GM18951 (cell line): ENCODE data around the gene VWA5B2.

Experiments
- POLR2A ChIP-seq: IDR thresholded peaks from 4 replicates; pipeline ENCODE4 v1.6.1; 2011; ENCODE audit warnings: mild to moderate bottlenecking; ENCODE audit not compliant: insufficient read length, insufficient read depth; ENCODE audit errors: extremely low read depth
- in situ Hi-C: fragments of 300-500 bp; cut with MboI; formaldehyde crosslinking; loops from one replicate; pipeline ENCODE4 v1.12.0; 2022; ENCODE audit warnings: low sequenced_read_pairs, mixed read lengths, inconsistent platforms; ENCODE audit not compliant: unreplicated experiment

Gene VWA5B2

DNA sequence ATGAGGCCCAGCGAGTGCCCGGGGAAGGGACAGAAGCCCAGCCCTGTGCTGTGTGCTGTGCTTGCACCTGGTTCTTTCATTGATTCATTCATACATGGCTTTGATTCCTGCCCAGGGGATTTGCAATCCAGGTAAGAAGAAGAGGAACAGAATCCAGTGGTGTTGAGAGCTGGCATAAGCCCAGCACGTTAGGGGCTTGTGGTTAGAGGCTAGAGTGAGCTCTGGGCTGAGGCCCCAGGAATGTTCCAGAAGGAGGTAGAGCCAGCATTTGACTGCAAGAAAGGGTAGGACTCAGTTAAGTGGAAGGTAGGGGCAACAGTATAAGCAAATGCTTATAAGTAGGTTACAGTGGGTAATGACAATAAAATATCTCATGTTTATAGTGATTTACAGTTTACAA is 2.3 kb downstream of the VWA5B2 start:
- in situ Hi-C loops, result no loop called here
- TF ChIP-seq POLR2A, result no peak

DNA sequence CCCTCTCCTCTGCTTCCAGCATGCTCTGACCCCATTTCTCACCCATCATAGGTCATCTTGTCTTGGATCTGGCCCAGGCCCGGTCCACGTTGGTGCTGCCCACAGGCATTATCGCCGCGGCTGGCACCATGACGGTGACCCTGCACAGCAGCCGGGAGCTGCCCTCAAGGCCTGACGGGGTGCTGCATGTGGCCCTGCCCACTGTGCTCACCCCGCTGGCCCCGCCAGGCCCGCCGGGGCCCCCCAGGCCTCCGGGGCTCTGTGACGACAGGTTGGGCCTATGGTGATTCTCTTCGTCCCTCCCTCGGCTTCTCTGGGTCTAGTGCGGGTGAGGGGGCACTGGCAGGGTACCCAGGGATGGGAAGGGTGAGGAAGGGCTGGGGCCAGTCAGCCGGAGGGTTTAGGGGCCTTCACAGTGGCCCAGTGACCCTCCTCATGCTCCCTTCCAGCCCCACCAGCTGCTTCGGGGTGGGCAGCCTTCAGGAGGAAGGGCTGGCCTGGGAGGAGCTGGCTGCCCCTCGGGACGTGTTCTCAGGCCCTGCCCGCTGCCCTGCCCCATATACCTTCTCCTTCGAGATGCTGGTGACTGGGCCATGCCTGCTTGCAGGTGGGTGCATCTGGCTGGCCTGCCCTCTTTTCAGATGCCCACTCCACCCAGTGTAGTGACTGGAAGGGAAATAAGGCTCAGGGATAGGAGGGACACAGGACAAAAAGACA is 3.9 kb downstream of the VWA5B2 start:
- in situ Hi-C loops, result no loop called here
- TF ChIP-seq POLR2A, result no peak

DNA sequence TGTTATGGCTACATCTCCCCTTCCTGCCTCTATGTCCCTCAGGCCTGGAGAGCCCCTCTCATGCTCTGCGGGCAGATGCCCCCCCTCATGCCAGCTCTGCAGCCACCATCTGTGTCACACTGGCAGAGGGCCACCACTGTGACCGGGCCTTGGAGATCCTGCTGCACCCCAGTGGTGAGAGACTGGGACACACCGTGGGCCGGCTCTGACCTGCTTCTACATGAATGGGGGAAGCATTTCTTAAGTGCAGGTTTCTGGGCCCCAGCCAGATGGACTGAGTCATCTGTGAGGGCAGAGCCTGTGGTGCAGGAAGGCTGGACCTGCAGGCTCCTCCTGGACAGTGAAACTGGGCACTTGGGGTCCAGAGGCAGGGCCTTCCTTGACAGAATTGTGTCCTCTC is 4.8 kb downstream of the VWA5B2 start:
- in situ Hi-C loops, result no loop called here
- TF ChIP-seq POLR2A, result no peak

DNA sequence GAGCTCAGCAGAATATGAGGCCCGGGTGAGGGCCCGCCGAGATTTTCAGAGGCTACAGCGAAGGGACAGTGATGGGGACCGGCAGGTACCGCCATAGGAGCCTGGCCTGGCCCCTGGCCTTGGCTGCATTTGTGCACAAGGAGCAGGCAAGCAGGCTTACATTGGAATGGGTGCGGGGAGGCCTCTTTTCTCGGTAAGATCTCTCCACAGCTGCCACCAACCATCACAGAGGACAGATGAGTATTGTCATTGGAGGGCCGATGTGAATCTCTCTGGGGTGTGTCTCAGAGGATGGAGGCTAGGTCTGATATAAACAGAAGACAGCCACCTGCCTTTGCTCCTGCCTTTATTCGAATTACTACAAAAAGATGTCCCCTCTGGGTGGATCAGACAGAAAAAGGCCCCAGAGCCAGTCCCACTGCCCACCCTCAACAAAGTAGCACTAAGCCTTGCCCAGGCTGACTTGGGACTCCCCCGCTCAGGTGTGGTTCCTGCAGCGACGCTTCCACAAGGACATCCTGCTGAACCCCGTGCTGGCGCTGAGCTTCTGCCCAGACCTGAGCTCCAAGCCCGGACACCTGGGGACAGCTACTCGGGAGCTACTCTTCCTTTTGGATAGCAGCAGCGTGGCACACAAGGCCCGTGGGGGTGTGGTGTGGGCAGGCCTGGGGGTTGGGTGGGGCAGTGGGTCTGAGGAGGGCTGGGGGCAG is 5.4 kb downstream of the VWA5B2 start:
- no peak for TF ChIP-seq POLR2A
- in situ Hi-C loops, result no loop called here

DNA sequence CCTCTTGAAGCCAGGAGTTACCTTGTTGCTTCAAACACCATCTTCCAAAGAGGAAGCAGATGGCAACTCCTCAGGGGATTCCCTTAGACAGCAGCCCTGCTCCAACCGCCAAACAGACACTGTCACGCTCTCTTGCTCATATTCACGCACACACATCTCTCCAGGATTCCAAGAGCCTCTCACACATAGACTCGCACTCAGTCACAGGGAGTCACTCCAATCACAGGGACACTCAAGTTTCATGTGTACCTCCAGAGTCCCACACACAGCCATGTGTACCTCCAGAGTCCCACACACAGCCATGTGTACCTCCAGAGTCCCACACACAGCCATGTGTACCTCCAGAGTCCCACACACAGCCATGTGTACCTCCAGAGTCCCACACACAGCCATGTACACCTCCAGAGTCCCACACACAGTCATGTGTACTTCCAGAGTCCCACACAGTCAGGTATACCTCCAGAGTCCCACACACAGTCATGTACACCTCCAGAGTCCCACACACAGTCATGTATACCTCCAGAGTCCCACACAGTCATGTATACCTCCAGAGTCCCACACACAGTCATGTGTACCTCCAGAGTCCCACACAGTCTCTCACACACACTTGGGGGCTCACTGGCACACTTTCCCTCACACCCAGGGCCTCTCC is 6.1 kb downstream of the VWA5B2 start:
- in situ Hi-C loops, result no loop called here
- TF ChIP-seq POLR2A, result no peak

DNA sequence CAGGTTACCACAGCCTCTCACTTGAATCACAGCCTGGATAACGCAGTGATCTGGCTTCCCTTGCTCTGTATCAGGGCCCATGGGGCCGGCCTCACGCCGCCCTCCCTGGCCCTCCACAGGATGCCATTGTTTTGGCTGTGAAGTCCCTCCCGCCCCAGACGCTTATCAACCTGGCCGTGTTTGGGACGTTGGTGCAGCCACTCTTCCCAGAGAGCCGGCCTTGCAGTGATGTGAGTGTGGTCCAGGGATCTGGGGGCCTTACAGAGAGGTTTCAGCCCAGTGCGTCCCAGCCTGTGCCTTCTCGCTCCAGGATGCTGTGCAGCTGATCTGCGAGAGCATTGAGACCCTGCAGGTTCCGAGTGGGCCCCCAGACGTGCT is 6.6 kb downstream of the VWA5B2 start:
- in situ Hi-C loops, result no loop called here
- TF ChIP-seq POLR2A, result no peak

DNA sequence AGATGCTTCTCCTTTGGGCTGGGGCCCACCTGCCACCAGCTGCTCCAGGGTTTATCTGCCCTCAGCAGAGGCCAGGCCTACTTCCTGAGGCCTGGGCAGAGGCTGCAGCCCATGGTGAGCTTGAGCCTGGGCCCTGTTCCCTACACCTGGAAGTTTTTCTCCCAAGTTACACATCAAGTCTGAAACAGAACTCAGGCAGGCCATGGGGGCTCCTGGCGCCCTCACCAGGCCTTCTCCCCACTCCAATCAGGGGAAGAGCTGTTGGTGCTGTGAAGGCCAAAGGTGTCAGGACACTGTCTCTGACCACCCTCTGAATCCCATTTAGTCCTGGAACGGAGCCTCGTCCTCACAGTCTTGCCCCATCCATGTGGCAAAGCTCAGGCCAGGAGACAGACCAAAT is 7.3 kb downstream of the VWA5B2 start:
- in situ Hi-C loops, result no loop called here
- TF ChIP-seq POLR2A, result no peak

DNA sequence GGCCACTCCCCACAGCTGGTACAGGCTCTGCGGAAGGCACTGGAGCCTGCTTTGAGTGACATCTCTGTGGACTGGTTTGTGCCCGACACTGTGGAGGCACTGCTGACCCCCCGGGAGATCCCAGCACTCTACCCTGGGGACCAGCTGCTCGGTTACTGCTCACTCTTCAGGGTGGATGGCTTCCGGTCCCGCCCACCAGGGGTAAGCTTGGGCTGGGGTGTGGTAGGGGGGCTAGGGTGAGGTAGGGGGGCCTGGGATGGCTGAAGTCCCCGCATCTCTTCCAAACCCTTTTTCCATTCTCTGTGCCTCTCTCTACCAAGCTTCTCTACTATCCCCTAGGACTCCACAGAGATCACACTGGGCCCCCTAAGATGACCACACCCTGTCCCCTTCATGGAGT is 7.8 kb downstream of the VWA5B2 start:
- in situ Hi-C loops, result no loop called here
- TF ChIP-seq POLR2A, result no peak

DNA sequence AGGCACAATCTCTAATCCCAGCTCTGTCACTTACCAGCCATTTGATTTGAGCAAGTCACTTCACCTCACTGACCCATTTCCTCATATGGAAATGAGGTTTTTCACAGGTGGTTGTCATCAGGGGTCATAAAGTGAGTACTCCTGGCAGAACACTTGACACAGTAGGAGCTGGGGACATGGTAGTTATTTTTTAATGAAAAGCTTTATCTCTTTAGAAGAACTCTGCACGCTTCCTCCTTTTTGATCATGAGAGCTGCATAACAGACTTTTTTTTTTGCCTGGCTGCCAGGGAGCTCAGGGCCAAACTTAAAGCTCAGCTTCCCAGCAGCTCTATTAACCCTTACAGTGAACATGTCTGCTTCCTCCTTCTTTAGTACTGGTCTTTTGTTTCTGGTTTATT is 8.4 kb downstream of the VWA5B2 start:
- no peak for TF ChIP-seq POLR2A
- in situ Hi-C loops, result no loop called here

DNA sequence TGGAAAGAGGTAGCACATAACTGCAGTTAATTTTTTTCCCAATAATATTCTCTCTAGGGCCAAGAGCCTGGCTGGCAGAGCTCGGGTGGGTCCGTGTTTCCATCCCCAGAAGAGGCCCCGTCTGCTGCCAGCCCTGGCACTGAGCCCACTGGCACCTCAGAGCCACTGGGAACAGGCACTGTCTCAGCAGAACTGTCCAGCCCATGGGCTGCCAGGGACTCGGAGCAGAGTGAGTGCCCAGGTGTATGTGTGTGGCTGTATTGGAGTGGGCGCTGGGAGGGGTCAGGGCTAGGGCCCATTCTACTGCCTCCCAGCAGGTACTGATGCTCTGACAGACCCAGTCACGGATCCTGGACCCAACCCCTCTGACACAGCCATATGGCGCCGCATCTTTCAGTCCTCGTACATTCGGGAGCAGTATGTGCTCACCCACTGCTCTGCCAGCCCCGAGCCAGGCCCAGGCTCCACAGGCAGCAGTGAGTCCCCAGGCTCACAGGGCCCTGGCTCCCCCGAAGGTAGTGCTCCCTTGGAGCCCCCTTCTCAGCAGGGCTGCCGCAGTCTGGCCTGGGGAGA is 8.9 kb downstream of the VWA5B2 start:
- in situ Hi-C loops, result no loop called here
- TF ChIP-seq POLR2A, result no peak

DNA sequence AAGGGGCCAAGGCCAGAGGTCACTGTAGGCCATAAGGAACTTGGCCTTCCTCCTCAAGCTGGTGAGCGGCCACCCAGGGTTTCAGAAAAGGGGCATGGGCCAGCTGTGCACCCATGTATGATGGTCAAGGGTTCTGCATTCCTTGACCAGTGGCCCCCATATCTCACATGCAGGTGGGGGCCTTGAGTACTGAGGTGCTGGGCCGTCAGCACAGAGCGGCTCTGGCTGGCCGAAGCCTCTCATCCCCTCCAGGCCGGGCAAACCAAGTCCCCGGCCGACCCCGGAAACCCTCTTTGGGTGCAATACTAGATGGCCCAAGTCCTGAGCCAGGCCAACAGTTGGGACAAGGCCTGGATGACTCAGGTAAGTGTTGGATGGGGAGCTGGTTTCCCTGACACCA is 9.8 kb downstream of the VWA5B2 start:
- TF ChIP-seq POLR2A, result no peak
- in situ Hi-C loops, result no loop called here

DNA sequence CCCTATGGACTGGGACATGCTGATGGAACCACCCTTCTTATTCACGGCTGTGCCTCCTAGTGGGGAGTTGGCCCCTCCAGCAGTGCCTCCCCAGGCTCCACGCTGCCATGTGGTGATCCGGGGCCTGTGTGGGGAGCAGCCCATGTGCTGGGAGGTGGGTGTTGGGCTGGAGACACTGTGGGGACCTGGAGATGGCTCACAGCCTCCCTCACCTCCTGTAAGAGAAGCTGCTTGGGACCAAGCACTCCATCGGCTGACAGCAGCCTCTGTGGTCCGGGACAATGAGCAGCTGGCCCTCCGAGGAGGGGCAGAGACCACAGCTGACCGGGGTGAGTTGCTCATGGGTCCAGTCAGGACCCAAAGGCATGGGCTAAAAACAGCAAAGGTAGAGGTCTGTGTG is 10.3 kb downstream of the VWA5B2 start:
- in situ Hi-C loops, result no loop called here
- TF ChIP-seq POLR2A, result no peak

DNA sequence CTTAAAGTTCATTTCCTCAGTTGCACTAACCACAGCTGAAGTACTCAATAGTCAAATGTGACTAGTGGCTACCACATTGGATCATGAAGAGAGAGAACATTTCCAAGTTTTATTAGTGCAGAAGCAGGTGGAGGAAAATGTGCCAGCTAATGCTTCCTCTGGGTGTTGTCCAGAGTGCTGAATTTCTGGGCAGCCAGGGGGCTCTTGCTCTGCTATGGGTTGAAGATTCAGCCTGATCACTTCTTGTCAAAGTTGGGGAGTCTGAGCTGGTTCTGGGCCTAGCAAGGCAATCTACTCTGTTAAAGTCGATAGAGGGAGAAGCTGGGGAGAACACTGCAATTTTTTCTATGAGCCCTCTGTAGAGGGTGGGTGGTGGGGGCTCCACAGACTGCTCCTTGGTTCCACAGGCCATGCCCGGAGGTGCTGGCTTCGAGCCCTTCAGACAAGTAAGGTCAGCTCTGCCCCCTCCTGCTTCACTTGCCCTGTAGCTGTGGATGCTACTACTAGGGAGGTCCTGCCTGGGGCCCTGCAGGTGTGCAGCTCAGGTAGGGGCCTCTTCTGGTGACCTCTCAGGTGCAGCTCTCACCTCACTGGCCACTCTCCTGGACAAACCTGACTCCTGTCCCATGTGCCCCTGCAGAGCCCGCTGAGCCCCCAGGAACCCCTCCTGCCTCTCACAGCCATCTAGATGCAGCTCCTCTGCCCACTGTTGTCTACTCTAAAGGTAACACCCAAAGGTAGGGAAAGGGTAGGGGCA is 11.2 kb downstream of the VWA5B2 start:
- in situ Hi-C loops, result no loop called here

More for the DNA sequence above, 11.2 kb downstream of the VWA5B2 start:
- TF ChIP-seq POLR2A, result no peak
